A549 (cell line): Measurements from ENCODE around the gene MAP3K9.

ENCODE experiments used
- CBX8 ChIP-seq: fragments of 200-600 bp; sonication (generic); IDR thresholded peaks from 2 replicates; pipeline ENCODE4 v1.6.1; 2016
- EP300 ChIP-seq, 2 experiments: fragments of >200 bp; sonication (Bioruptor Twin); formaldehyde crosslinking; IDR thresholded peaks; 2 replicates in 1 of 2; 3 replicates in 1 of 2; pipeline ENCODE4 v1.6.1; 2016 to 2017
- ESRRA ChIP-seq: fragments of 150-350 bp; IDR thresholded peaks from 2 replicates; pipeline ENCODE4 v1.6.1; 2014; ENCODE audit warnings: mild to moderate bottlenecking, low read length, borderline replicate concordance
- HDAC2 ChIP-seq: fragments of 200-600 bp; sonication (generic); IDR thresholded peaks from 2 replicates; pipeline ENCODE4 v1.6.1; 2016
- JUN ChIP-seq, 2 experiments: fragments of >200 bp; sonication (Bioruptor Twin); formaldehyde crosslinking; IDR thresholded peaks; 2 replicates in 1 of 2; 3 replicates in 1 of 2; pipeline ENCODE4 v1.6.1; 2016 to 2017
- KDM5A ChIP-seq: fragments of 200-600 bp; sonication (generic); IDR thresholded peaks from 2 replicates; pipeline ENCODE4 v1.6.1; 2016; ENCODE audit warnings: antibody characterized with exemption, mild to moderate bottlenecking
- MYC ChIP-seq: IDR thresholded peaks from 2 replicates; pipeline ENCODE4 v1.6.1; 2012; ENCODE audit warnings: mild to moderate bottlenecking, inconsistent platforms, low read length, improper control_type of control experiment, borderline replicate concordance
- POLR2A ChIP-seq: IDR thresholded peaks from 2 replicates; pipeline ENCODE4 v1.6.1; 2012; ENCODE audit warnings: mild to moderate bottlenecking, low read length
- POLR2AphosphoS2 ChIP-seq: conservative IDR thresholded peaks from 2 replicates; pipeline ENCODE4 v1.6.1; 2012; ENCODE audit warnings: low read length, improper control_type of control experiment, inconsistent platforms
- RAD21 ChIP-seq, 2 experiments: fragments of >200 bp in 1 of 2; sonication (Bioruptor Twin) in 1 of 2; formaldehyde crosslinking in 1 of 2; IDR thresholded peaks in 1 of 2; conservative IDR thresholded peaks in 1 of 2; 2 replicates in 1 of 2; 3 replicates in 1 of 2; pipeline ENCODE4 v1.6.1; 2012 to 2018; ENCODE audit warnings: inconsistent platforms in 1 of 2
- RFX5 ChIP-seq: fragments of 450-650 bp; IDR thresholded peaks from 2 replicates; pipeline ENCODE4 v1.7.1; 2014; ENCODE audit warnings: antibody characterized with exemption, mild to moderate bottlenecking, moderate library complexity
- ZFP36 ChIP-seq: fragments of 450-650 bp; IDR thresholded peaks from 2 replicates; pipeline ENCODE4 v1.6.1; 2014; ENCODE audit warnings: borderline replicate concordance; ENCODE audit not compliant: partially characterized antibody
- TF ChIP-seq, protein P1 (sequence below): fragments of >200 bp; sonication (Bioruptor Twin); formaldehyde crosslinking; IDR thresholded peaks from 3 replicates; pipeline ENCODE4 v1.5.1; 2016
- TF ChIP-seq, protein P2 (sequence below): IDR thresholded peaks from 2 replicates; pipeline ENCODE4 v1.6.1; 2012

GRCh38 chr14:70858641-70859040 lies 49.3 kb upstream of the MAP3K9 start:
- TF ChIP-seq ZFP36 (no peak), HDAC2 (no peak), EP300 (IDR thresholded peaks at IDR 0.05) (no peak), CBX8 (no peak), MYC (no peak), POLR2A (no peak), RAD21 (conservative IDR thresholded peaks at IDR 0.05 in 1 of 2, IDR thresholded peaks at IDR 0.05 in 1 of 2) (no peak), POLR2AphosphoS2 (no peak), JUN (IDR thresholded peaks at IDR 0.05) (no peak), ESRRA (no peak), RFX5 (no peak), KDM5A (no peak)
- TF ChIP-seq, protein P1, sequence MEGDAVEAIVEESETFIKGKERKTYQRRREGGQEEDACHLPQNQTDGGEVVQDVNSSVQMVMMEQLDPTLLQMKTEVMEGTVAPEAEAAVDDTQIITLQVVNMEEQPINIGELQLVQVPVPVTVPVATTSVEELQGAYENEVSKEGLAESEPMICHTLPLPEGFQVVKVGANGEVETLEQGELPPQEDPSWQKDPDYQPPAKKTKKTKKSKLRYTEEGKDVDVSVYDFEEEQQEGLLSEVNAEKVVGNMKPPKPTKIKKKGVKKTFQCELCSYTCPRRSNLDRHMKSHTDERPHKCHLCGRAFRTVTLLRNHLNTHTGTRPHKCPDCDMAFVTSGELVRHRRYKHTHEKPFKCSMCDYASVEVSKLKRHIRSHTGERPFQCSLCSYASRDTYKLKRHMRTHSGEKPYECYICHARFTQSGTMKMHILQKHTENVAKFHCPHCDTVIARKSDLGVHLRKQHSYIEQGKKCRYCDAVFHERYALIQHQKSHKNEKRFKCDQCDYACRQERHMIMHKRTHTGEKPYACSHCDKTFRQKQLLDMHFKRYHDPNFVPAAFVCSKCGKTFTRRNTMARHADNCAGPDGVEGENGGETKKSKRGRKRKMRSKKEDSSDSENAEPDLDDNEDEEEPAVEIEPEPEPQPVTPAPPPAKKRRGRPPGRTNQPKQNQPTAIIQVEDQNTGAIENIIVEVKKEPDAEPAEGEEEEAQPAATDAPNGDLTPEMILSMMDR, result no peak
- TF ChIP-seq, protein P2, sequence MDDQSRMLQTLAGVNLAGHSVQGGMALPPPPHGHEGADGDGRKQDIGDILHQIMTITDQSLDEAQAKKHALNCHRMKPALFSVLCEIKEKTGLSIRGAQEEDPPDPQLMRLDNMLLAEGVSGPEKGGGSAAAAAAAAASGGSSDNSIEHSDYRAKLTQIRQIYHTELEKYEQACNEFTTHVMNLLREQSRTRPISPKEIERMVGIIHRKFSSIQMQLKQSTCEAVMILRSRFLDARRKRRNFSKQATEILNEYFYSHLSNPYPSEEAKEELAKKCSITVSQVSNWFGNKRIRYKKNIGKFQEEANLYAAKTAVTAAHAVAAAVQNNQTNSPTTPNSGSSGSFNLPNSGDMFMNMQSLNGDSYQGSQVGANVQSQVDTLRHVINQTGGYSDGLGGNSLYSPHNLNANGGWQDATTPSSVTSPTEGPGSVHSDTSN, result no peak
